ENCODE results near the gene DAO. TPM values are rescaled to one million over a fixed set of nuclear protein-coding genes. Genes with fewer than 3 reads are reported as not detected.

The DAO gene
- total RNA-seq, 1 experiment from 2014 or later, result not detected

DNA sequence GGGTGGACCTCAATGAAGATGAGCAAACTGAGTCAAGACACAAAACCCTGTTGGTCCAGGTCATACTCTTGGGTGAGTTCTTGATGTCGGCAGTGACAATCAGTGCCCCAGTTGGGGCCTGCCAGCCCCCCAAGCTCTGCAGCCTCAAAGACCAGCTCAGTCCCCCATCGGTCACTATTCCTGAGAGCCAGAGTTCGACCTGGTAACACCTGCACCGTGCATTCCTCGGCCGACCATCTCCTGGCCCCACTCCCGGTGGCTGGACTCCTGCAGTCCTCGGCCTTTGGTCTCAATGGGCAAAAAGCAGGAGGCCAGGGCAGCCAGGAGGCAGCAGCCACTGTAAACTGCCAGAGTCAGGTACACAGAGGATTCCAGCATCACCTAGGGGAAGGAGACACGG, 32.5 kb downstream of the DAO start:
- Histone ChIP-seq H3K79me2 (ENCODE audit: insufficient read depth, low read length) (no peaks in the 10 kb centered on the region), H3K27me3 (ENCODE audit: insufficient read depth, low read length) (no peaks in the 10 kb centered on the region), H3K56ac (ENCODE audit: insufficient read length, low read depth, low read length) (no peak overlapping the region), H3K9ac (ENCODE audit: extremely low read depth, insufficient read length, low read length) (no peak overlapping the region), H3K4ac (ENCODE audit: low read depth, low read length) (no peak overlapping the region), H2BK12ac (ENCODE audit: insufficient read length, low read depth, low read length) (no peak overlapping the region), H3K23me2 (ENCODE audit: insufficient read length, low read depth, low read length, poor library complexity, severe bottlenecking) (no peaks in the 10 kb centered on the region), H3K4me1 (ENCODE audit: insufficient read depth, low read length) (no peaks in the 10 kb centered on the region), H2BK20ac (ENCODE audit: low read depth, low read length, poor library complexity, severe bottlenecking) (no peak overlapping the region), H3K4me2 (ENCODE audit: insufficient read depth, insufficient read length, low read length) (no peak overlapping the region), H4K5ac (ENCODE audit: insufficient read length, low read depth, low read length) (no peak overlapping the region), H3K14ac (ENCODE audit: insufficient read depth, low read length) (no peak overlapping the region), H3K79me1 (ENCODE audit: insufficient read depth, low read depth, low read length, poor library complexity, severe bottlenecking) (no peaks in the 10 kb centered on the region), H2BK5ac (ENCODE audit: insufficient read length, low read length) (no peak overlapping the region), H3K18ac (ENCODE audit: insufficient read length, low read depth, low read length) (no peak overlapping the region), H4K20me1 (ENCODE audit: control insufficient read depth, insufficient read depth, insufficient read length) (no peaks in the 10 kb centered on the region), H3T11ph (ENCODE audit: low read length) (no peak overlapping the region), H2BK120ac (ENCODE audit: low read depth, low read length, poor library complexity, severe bottlenecking) (no peak overlapping the region), H2AFZ (ENCODE audit: low read length) (no peak overlapping the region), H3K27ac (ENCODE audit: insufficient read length, low read depth, low read length) (no peak overlapping the region), H4K8ac (replicated peaks; ENCODE audit: insufficient read length, low read depth, low read length) (no peak overlapping the region), H2AK5ac (ENCODE audit: insufficient read length, low read length) (no peak overlapping the region), H4K91ac (ENCODE audit: insufficient read length, low read depth, low read length) (no peak overlapping the region), H2BK15ac (ENCODE audit: low read depth, low read length) (no peak overlapping the region), H3K9me3 (ENCODE audit: control insufficient read depth, low read depth, low read length) (no peaks in the 10 kb centered on the region), H3K23ac (ENCODE audit: insufficient read length, low read depth, low read length) (no peak overlapping the region)
- no peak overlapping the region for H3K27ac Mint-ChIP-seq
- H3K4me1 Mint-ChIP-seq, result peaks cover 16 to 17% of the 10 kb centered on the region in 2 experiments
- TF ChIP-seq, protein P1, sequence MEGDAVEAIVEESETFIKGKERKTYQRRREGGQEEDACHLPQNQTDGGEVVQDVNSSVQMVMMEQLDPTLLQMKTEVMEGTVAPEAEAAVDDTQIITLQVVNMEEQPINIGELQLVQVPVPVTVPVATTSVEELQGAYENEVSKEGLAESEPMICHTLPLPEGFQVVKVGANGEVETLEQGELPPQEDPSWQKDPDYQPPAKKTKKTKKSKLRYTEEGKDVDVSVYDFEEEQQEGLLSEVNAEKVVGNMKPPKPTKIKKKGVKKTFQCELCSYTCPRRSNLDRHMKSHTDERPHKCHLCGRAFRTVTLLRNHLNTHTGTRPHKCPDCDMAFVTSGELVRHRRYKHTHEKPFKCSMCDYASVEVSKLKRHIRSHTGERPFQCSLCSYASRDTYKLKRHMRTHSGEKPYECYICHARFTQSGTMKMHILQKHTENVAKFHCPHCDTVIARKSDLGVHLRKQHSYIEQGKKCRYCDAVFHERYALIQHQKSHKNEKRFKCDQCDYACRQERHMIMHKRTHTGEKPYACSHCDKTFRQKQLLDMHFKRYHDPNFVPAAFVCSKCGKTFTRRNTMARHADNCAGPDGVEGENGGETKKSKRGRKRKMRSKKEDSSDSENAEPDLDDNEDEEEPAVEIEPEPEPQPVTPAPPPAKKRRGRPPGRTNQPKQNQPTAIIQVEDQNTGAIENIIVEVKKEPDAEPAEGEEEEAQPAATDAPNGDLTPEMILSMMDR (conservative IDR thresholded peaks at IDR 0.05), result no peak
- no peak for DNase-seq
- H3K4me3 Mint-ChIP-seq, result no peak overlapping the region
- WGBS (ENCODE audit: extremely low coverage, insufficient read length, low lambda C conversion rate), result no CpG with 5 or more reads among the region's 9 CpGs
- no peaks in the 10 kb centered on the region for H3K36me3 Mint-ChIP-seq (ENCODE audit: insufficient read depth in 1 of 3, low read depth in 3 of 3)
- H3K27me3 Mint-ChIP-seq (ENCODE audit: low read depth), result peaks cover 10% of the 10 kb centered on the region
- peaks cover 0 to 3% of the 10 kb centered on the region in 2 experiments; a peak in 2 of 5 replicates for H3K9me3 Mint-ChIP-seq

All from H9 (cell line).